CD4-positive, alpha-beta T cell treated with Interleukin-15 for 4 hours (primary cell): ENCODE data around the gene DUSP5.
"Not testable (repeated sequence)": the region's sequence is repeated elsewhere in the genome, so short reads cannot be mapped to it uniquely, and the experiment has no call there.

Experiments
- DNase-seq: peaks from one replicate; pipeline ENCODE4 v3.0.0-alpha.2; 2020; ENCODE audit warnings: low spot score

DUSP5 gene, protein sequence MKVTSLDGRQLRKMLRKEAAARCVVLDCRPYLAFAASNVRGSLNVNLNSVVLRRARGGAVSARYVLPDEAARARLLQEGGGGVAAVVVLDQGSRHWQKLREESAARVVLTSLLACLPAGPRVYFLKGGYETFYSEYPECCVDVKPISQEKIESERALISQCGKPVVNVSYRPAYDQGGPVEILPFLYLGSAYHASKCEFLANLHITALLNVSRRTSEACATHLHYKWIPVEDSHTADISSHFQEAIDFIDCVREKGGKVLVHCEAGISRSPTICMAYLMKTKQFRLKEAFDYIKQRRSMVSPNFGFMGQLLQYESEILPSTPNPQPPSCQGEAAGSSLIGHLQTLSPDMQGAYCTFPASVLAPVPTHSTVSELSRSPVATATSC

DNA sequence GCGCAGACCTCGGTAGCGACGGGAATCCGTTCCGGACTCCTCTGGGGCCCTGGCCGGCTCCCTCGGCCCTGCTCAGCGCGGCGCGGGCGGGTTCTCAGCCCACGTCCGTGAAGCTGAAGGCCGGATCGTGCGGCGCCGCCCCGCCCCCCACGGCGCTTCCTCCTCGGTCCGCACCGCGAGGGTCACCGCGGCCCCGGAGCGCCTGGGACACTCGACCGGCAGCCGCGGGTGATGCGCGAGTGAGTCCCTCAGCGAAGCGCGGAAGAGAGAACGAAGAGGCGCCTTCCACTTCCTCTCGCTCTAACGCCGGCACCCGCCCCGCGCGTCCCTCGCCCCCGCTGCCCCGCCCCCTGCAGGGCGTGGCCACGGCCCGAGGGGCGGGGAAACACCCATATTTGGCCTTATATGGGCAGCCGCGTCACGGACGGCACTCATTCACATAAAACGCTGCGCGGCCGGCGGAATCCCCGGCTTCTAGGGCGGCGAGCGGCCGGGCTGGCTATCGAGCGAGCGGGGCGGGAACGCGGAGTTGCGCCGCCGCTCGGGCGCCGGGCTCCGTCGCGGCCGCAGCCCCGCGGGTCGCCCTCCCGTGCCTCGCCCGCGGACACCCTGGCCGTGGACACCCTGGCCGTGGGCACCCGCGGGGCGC lies at the start of gene DUSP5:
TSS of gene DUSP5 (plus strand) at position 470 of the 649 bp plus-strand sequence. CDS start 215 bp downstream, outside the sequence.
- peak; percentile 97 for DNase-seq

DNA sequence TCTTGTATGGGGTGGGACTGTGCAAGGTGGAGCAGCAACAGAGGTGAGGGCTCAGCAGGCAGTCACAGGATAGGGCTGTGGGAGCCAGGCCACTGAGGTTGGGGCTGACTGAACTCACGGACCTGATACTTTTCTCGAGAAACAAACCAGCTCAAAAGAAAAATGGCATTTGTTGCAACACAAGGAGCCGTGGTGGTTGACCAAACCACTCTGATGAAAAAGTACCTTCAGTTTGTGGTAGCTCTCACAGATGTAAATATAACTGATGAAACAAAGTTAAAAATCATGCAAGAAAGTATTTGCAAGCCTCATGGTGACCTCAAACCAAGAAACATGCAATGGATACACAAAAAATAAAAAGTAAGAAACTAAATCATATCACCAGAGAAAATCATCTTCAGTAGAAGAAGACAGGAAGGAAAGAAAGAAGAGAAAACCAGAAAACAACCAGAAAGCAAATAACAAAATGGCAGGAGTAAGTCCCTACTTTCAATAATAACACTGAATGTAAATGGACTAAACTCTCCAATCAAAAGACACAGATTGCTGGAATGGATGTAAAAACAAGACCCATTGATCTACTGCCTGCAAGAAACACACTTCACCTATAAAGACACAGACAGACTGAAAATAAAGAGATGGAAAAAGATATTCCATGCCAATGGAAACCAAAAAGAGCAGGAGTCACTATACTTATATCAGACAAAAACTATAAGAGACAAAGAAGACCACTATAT lies 48.9 kb upstream of the DUSP5 start:
- no peak for DNase-seq

DNA sequence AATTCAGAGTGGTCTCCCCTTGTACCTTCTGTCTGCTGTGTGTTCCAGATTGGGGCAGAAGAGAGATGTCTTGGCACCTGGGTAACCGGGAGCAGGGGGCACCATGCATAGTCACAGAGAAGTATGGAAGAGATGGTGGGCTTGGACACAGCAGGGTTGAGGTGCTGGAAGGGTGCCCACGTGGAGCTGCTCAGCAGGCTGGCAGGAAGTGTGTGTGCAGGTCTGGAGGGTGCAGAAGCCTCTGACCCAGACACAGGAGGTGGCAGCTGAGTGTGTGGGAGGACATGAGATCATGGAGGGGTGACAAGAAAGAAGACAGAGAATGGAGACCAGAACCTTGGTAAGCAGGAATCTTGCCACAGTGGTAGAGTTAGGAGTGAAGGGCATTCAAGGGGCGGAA lies 42.3 kb upstream of the DUSP5 start:
- no peak for DNase-seq

DNA sequence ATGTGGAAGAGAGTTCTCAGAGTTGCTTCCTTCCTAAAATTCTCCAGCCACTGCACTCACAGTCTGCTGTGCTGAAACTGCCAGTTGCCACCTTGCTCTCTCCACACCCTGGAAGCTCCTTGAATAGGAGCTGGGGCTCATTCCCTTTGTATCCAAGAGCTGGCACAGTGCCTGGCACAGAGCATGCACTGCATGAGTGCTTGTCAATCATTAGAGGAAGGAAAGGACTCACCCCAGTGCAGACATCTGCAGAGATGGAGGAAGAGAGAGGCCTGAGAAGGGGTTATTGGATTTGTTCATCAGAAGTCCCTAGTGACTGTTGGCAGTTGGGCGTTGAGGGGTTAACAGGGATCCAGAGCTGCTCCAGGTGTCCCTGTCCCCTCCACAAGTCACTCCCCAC lies 41.7 kb upstream of the DUSP5 start:
- DNase-seq: no peak

DNA sequence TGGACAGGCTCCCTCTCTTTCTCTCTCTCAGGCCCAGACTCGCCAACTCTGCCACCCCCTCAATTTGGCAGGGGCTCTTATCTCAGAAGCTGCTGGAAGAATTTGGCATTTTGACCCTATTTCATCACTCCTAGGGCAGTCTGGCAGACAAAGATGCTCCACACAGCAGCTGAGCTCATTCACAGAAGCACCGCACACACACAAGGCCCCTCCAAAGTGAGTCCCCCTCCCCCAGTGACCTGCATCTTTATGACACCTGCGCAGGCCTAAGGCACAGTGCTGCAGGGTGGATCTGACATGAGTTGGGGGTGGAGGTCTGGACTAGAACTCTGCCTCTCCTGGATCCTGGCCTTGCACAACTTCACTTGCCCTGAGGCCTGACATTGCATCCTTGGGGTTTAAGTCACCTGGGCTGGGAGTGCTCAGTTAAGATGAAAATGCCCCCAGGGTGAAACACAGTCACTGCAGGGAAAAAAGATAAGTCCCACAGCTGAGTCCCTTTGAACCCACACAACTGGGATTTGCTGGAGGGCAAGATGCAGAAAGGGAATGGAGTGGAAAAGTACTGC lies 41.1 kb upstream of the DUSP5 start:
- no peak for DNase-seq

DNA sequence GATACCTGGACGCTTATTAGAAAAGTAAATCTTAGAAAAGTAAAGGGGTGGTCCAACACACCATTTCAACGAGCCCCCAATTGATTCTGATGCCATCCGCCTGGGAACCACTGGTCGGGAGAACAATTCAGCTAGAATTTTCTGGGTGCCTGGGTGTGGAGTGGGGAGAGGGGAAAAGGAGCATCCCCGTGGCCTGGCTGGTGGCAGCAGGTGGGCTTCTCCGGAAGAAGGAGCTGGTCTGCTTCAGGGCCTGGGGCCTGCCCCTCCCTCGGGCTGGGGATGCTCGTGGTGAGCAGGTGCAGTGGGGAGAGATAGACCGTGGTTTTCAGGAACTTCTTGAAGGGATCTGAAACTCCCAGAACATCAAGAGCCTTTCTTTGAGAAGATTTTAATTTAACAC lies 39.9 kb upstream of the DUSP5 start:
- no peak for DNase-seq

DNA sequence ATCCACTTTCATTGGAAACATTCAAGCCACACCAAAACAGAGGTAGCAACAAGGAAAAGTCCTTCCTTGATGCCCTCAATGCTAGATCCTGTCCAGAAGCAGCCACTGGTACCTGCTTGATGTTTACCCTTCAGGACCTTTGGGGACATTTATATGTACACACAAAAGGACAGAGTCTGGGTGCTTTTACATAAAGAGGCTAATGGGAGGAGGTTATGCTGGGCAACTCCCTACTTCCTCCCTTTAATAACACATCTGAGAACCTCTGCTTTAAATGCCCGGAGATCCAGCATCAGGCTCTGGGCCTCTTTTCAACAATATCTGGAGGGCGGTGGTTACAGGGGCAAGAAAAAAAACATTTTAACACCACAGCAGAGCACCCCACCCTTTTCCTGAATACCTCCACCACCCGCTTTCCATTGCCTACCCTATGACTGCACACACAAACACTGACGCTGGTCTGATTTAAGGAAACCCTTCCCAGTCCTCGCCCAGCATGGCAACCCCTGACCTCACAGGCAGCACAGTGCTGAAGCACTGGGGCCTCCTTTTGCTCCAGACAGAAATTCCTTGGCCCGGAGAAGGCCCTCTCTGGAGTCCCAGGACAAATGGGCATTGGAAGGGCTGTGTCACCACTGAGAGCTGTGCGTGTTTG lies 39.3 kb upstream of the DUSP5 start:
- DNase-seq: peak; percentile 17

DNA sequence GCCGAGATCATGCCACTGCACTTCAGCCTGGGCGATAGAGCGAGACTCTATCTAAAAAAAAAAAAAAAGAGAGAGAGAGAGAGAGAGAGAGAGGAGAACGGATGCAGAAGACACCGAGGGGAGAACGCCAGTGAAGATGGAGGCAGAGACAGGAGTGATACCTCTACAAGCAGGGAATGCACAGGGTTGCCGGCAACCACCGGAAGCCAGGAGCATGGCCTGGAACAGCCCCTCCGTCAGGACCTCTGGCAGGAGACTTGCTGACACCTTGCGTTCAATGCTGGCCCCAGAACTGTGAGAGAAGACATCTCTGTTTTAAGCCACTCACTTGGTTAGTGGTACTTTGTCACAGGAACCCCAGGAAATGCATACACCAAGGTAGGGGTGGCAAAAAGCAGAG lies 38.1 kb upstream of the DUSP5 start:
- no peak for DNase-seq

DNA sequence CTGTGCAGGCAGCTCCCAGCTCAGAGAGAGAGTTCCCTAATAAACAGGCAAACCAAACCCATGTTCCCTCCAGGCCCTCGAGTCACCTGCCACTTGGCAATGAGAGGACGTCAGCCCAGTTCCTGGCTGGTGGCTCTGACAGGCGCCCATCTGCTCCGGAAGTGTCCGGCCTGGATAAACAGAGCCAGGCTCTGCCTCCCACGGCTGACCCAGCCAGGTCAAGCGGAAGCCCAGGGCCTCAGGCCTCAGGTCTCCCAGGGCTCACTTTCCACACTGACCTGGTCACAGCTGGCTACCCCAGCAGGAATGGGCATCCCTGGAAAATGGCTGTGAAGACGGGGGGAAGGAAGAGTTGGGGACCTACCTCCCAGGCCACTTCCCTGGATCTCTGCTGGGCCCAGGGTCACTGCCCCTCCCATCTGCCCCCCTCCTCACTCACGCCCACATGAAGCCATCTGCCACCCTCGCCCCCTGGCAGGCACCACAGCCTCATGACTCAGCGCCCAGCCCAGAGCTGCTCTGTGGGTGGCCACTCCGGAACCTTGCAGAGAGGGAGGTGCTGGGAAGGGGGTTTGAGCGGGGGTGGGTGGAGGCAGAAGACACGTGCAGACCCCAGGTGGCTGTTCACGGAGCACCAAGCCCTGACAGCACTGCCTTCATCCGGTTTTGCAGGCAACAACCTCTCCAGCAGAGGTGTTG lies 37.4 kb upstream of the DUSP5 start:
- DNase-seq: peak; percentile 49

DNA sequence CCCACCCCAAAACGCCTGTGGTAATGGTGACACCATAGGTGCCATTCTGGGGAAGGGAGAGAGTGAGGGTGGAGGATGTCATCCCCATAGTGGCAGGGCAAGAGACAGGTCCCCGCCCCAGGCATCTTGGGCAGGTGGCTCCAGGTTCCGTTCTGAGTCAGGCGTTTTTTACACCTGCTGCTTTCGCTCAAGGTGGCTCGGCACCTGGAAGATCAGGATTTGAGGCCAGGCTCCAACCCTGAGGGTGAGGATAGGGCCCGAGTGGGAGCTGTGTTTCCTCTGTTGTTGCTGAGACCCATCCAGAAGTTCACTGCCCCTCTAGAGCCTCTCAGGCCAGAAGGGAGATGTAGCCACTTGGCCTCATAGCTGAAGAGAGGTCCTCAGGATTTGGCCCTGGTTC lies 36.6 kb upstream of the DUSP5 start:
- no peak for DNase-seq

DNA sequence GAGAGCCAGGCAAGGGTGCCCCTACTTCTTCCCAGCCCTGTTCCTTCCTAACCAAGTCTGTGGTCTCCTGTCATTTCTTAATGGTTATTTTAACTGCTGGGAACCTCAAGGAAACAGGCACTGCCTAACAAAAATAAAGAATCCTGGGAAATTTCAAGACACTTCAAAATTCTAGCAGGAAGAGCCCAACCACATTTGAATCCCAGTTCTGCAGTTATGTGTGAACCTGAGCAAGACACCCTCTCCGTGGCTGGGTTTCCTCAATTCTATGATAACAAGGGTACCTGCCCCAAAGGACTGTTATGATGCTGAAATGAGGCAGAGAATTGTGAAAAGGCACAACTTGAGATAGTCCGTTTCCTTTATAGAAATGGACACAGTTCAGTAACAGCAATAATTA lies 36.2 kb upstream of the DUSP5 start:
- DNase-seq: no peak

DNA sequence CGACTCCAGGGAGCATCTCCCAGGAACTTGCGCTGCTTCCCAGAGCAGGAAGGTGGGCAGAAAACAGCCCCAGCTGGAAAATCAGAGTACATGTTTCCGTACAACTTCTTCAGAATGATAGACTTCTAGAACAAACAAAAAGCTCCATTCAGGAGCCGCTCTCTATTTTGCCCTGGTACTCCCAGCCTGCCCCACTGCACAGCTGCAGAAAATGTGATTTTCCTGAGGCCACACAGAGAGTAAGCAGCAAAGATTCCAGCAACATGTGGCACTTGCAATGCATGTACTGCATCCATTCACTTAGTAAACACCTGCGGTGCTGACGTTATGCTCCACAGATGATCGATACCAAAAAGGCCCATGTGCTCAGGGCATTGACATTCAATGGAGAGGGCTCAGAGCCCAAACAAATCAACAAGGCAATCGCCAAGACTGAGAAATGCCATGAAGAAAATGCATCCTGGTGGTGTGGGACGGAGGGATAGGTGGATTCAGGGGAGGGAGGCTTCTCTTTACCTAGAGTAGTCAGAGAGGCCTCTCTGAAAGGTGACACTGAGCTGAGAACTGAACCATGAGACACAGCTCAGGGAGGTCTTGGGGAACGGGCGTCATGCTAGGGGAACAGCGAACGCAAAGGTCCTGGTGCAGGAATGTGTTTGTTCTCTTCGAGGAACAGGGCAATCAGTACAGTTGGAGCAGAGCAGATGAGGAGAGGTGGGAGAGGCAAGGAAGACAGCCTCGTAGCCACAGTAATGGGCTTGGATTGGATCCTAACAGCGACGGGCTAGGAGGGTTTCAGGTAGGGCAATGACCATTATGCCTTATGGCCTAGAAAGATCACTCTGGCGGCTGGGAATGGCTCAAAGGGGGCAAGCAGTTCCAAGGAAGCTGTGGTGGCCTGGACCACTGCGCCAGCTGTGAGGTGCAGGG lies 35.3 kb upstream of the DUSP5 start:
- DNase-seq: no peak

DNA sequence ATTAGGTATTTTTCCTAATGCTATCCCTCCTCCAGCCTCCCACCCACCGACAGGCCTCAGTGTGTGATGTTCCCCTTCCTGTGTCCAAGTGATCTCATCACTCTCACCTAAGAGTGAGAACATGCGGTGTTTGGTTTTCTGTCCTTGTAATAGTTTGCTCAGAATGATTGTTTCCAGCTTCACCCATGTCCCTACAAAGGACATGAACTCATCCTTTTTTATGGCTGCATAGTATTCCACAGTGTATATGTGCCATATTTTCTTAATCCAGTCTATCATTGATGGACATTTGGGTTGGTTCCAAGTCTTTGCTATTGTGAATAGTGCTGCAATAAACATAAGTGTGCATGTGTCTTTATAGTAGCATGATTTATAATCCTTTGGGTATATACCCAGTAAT lies 29.4 kb upstream of the DUSP5 start:
- not testable (repeated sequence) for DNase-seq

DNA sequence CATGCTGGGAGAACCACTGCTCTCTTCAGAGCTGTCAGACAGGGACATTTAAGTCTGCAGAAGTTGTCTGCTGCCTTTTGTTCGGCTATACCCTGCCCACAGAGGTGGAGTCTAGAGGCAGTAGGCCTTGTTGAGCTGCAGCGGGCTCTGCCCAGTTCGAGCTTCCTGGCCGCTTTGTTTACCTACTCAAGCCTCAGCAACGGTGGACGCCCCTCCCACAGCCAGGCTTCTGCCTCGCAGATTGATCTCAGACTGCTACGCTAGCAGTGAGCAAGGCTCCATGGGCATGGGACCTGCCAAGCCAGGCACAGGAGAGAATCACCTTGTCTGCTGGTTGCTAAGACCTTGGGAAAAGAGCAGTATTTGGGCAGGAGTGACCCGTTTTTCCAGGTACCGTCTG lies 27.2 kb upstream of the DUSP5 start:
- not testable (repeated sequence) for DNase-seq

DNA sequence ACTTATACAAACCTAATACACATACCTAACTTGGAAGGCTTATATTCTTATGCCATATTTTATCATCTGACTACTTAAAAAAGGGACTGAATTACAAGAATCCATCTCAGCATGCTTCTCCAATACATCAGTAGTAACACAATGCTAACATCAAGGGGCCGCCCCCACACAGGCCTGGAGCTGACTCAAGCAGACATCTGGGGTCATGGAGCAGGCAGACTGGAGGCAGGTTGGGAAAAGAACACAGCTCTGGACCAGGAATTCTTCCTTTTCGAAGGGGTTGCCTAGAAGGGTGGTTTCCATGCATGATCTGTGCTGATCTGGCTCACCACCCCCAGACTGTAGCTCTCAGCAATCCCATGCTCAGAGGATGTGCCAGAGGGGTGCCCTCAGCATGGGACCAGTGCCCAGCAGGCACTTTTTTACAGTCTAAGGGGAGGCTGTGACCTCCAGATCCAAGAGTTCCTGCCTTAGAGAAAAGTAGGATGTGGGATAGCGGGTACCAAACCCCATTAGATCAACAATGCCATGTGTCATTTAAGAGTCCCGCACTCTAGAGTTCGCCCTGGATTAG lies 26.1 kb upstream of the DUSP5 start:
- DNase-seq: no peak

DNA sequence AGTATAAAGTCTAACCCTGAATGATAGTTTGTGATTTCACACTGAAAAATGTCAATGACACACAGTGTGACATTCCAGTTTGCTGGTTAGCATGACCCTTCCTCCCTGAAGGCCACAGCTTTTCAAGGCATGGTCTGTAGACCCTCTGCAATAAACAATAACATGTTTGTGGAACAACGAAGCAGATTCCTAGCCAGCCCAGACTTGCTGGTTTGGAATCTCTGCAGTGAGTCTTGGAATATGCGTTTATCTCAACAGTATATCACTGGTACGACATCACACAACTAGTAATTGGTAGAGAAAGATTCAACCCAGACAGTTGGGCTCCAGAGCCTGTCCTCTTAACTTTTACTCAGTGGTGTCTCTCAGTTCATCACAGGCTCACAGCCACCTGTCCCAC lies 23.7 kb upstream of the DUSP5 start:
- DNase-seq: no peak

DNA sequence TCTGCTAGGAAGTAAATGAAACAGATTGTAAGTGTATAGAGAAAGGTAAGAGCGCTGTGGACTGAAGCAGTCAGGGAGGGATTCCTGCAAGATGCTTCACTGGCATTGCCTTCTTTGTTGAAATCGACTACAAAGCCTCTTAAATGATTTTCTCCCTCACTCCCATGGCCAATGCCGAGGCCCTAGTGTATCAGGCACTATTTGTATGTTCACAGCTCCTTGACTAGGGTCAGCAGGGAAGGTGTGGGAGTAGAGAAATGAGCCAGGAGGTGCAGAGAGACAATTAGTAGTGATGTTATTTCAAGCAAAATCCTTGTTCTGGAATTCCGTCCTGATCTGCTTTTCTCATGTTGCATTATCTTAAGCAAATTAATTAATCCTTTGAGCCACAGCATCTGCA lies 22.9 kb upstream of the DUSP5 start:
- no peak for DNase-seq

DNA sequence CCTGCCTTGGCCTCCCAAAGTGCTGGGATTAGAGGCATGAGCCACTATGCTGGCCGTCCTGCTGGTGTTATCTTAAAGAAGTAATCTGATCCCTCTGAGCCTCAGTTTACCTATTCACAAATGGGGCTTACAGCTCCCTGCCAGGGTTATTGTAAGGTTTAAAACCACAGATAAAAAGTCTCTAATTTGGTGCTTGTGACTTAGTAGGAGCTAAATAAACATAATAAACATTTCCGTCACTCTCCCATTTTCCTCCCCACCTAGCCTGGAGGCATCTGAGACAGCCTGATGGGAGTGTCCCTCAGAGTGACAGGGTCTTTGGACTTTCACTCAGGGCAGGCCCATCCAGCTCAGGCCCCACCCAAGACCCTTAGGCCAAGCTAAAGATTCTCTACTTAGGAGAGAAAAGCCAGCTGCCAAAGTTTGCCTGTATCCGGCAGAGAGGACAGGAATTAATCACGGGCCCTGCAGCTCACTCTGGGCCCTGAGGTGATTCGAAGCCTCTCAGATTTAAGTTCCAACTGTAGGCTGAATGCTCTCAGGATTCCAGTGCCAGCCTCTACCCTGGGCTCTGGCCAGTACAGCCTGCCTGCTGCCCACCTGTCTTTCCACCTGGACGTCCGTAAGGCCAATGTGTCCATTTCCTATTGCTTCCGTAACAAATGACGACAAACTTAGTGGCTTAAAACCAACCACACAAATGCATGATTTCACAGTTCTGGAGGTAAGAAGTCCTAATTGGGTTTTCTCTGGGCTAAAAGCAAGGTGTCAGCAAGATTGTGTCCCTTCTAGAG lies 21.8 kb upstream of the DUSP5 start:
- no peak for DNase-seq

DNA sequence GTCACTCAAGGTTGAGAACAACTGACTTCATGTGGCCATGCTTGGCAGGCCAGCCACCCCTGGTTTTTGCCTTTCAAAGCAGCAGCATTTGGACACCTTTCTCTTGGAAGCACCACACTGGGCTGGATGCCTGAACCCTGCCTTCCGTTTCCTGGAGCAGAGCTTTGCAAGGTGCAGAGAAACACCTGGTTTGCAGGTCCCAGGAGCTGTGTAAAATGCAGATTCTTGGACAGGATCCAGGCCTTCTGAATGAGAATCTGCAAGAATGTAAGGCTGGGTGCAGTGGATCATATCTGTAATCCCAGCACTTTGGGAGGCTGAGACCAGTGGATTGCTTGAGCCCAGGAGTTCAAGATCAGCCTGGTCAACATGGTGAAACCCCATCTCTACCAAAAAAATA lies 18.0 kb upstream of the DUSP5 start:
- DNase-seq: no peak
